ENCODE measurements around the gene ABHD2. TPM values are rescaled to one million over a fixed set of nuclear protein-coding genes. Genes with fewer than 3 reads are reported as not detected.

ABHD2 gene
- total RNA-seq, 2 experiments from 2014 or later = 16.1 to 22.8 TPM

DNA sequence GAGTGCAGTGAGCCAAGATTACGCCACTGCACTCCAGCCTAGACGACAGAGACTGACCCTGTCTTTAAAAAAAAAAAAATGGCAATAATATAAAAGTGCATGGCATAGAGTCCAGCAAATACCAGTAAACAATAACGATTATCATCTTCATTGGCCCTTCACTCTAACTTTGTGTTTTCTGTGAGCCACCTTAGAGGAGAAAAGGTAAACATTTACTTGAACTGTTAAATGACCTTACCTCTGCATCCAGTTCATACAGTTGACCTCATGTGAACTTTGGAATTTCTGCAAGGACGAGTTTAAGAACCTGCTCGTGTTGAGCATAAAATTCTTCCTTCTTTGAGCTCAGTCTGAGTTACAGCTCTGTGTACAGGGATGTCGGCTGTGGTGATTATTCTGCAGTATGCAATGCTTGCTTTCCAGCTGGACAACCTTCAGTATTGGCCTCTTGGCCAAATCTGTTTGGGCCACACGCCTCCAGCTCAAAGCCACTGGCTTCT is 76.5 kb downstream of the ABHD2 start:
- H3K9me3 ChIP-seq (ENCODE audit: low read length) = no peaks in the 10 kb centered on the region
- CTCF ChIA-PET (ENCODE audit: unreplicated experiment) = no interaction called here
- no peaks in the 10 kb centered on the region for H3K4me1 ChIP-seq (ENCODE audit: insufficient read depth, low read length, poor library complexity, severe bottlenecking)
- no peak overlapping the region for H3K4me2 ChIP-seq (ENCODE audit: low read length)
- H3K27ac ChIP-seq (ENCODE audit: low read depth, low read length, poor library complexity, severe bottlenecking) = no peak overlapping the region
- TF ChIP-seq, protein P1, sequence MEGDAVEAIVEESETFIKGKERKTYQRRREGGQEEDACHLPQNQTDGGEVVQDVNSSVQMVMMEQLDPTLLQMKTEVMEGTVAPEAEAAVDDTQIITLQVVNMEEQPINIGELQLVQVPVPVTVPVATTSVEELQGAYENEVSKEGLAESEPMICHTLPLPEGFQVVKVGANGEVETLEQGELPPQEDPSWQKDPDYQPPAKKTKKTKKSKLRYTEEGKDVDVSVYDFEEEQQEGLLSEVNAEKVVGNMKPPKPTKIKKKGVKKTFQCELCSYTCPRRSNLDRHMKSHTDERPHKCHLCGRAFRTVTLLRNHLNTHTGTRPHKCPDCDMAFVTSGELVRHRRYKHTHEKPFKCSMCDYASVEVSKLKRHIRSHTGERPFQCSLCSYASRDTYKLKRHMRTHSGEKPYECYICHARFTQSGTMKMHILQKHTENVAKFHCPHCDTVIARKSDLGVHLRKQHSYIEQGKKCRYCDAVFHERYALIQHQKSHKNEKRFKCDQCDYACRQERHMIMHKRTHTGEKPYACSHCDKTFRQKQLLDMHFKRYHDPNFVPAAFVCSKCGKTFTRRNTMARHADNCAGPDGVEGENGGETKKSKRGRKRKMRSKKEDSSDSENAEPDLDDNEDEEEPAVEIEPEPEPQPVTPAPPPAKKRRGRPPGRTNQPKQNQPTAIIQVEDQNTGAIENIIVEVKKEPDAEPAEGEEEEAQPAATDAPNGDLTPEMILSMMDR (conservative IDR thresholded peaks at IDR 0.05; ENCODE audit: low read length) = no peak
- no peak for TF ChIP-seq EZH2phosphoT487 (IDR thresholded peaks at IDR 0.05; ENCODE audit: borderline replicate concordance, low read depth, low read length)
- no peak overlapping the region for H3K4me3 ChIP-seq (ENCODE audit: low read depth, low read length, poor library complexity, severe bottlenecking)
- no peaks in the 10 kb centered on the region for H3K9me2 ChIP-seq (ENCODE audit: insufficient read depth, low read length)
- intact Hi-C loops (cut with micrococcal nuclease; ENCODE audit: unreplicated experiment) = no loop called here
- H3K36me3 ChIP-seq (ENCODE audit: insufficient read depth, low read length) = no peaks in the 10 kb centered on the region
- DNase-seq (ENCODE audit: low spot score) = no peak
- no peaks in the 10 kb centered on the region for H3K79me2 ChIP-seq (ENCODE audit: insufficient read depth, low read depth, low read length)
- H4K20me1 ChIP-seq (ENCODE audit: insufficient read depth, low read length) = no peaks in the 10 kb centered on the region; the same call in 1 of the 2 replicates
- no peak overlapping the region for H2AFZ ChIP-seq (ENCODE audit: low read length)
- POLR2A ChIA-PET = interaction anchor here (1.1 kb wide), 1 partner anchor 15 kb away, joined by 4 read pairs; no protein-coding TSS in a partner anchor
- BruUV-seq (replicated peaks) = no TSS peak

DNA sequence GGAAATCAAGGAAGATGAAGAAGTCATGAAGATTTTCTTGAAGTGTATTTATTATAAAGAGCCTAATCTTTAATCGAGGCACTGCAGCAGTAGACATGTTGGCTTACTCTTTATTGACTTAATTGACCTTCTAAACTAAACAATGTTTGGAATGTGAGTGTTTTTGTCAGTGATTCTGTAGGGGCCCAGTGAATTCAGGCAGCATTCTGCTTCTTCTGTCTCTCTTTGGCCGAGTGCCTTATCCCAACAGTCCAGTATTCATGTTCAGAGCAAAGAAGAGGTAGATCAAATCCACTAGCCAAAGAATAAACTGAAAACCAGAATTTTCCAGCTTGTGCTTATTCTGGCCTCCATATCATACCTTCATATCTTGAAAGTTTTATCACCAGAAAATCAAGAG is 77.4 kb downstream of the ABHD2 start:
- no peak overlapping the region for H2AFZ ChIP-seq (ENCODE audit: low read length)
- H3K4me1 ChIP-seq (ENCODE audit: insufficient read depth, low read length, poor library complexity, severe bottlenecking) = no peaks in the 10 kb centered on the region
- H3K27ac ChIP-seq (ENCODE audit: low read depth, low read length, poor library complexity, severe bottlenecking) = no peak overlapping the region
- H3K79me2 ChIP-seq (ENCODE audit: insufficient read depth, low read depth, low read length) = no peaks in the 10 kb centered on the region
- H4K20me1 ChIP-seq (ENCODE audit: insufficient read depth, low read length) = no peaks in the 10 kb centered on the region
- POLR2A ChIA-PET = interaction anchor here (1.1 kb wide), 1 partner anchor 16 kb away, joined by 4 read pairs; no protein-coding TSS in a partner anchor
- intact Hi-C loops (cut with micrococcal nuclease; ENCODE audit: unreplicated experiment) = no loop called here
- no peak for DNase-seq (ENCODE audit: low spot score)
- no peak for TF ChIP-seq EZH2phosphoT487 (IDR thresholded peaks at IDR 0.05; ENCODE audit: borderline replicate concordance, low read depth, low read length)
- no TSS peak for BruUV-seq (replicated peaks)
- CTCF ChIA-PET (ENCODE audit: unreplicated experiment) = no interaction called here
- H3K9me3 ChIP-seq (ENCODE audit: low read length) = no peaks in the 10 kb centered on the region
- no peaks in the 10 kb centered on the region for H3K36me3 ChIP-seq (ENCODE audit: insufficient read depth, low read length)
- no peak overlapping the region for H3K4me3 ChIP-seq (ENCODE audit: low read depth, low read length, poor library complexity, severe bottlenecking)
- H3K9me2 ChIP-seq (ENCODE audit: insufficient read depth, low read length) = no peaks in the 10 kb centered on the region
- no peak overlapping the region for H3K4me2 ChIP-seq (ENCODE audit: low read length)

- no peaks in the 10 kb centered on the region for H3K4me1 ChIP-seq (ENCODE audit: insufficient read depth, low read length, poor library complexity, severe bottlenecking)
- H2AFZ ChIP-seq (ENCODE audit: low read length) = no peak overlapping the region
- H3K27ac ChIP-seq (ENCODE audit: low read depth, low read length, poor library complexity, severe bottlenecking) = no peak overlapping the region
- no peaks in the 10 kb centered on the region for H3K9me3 ChIP-seq (ENCODE audit: low read length)
- H4K20me1 ChIP-seq (ENCODE audit: insufficient read depth, low read length) = no peaks in the 10 kb centered on the region
- TF ChIP-seq EZH2phosphoT487 (IDR thresholded peaks at IDR 0.05; ENCODE audit: borderline replicate concordance, low read depth, low read length) = no peak
- TF ChIP-seq, protein P1 (conservative IDR thresholded peaks at IDR 0.05; ENCODE audit: low read length) = no peak
- no TSS peak for BruUV-seq (replicated peaks)
- no peak overlapping the region for H3K4me3 ChIP-seq (ENCODE audit: low read depth, low read length, poor library complexity, severe bottlenecking)
- H3K36me3 ChIP-seq (ENCODE audit: insufficient read depth, low read length) = no peaks in the 10 kb centered on the region
- H3K9me2 ChIP-seq (ENCODE audit: insufficient read depth, low read length) = no peaks in the 10 kb centered on the region
- H3K79me2 ChIP-seq (ENCODE audit: insufficient read depth, low read depth, low read length) = no peaks in the 10 kb centered on the region
- intact Hi-C loops (cut with micrococcal nuclease; ENCODE audit: unreplicated experiment) = no loop called here
- no peak for DNase-seq (ENCODE audit: low spot score)
- H3K4me2 ChIP-seq (ENCODE audit: low read length) = no peak overlapping the region
- ChIA-PET POLR2A (interaction anchor here (0.6 kb wide), 1 partner anchor 44 kb away, joined by 3 read pairs; no protein-coding TSS in a partner anchor), CTCF (ENCODE audit: unreplicated experiment) (no interaction called here)
Observed at GRCh38 chr15:89167267-89168176, 79.3 kb downstream of the ABHD2 start.

Data from OCI-LY7 (cell line).